ENCODE data around the gene ZNF385B.

The ZNF385B gene

DNA sequence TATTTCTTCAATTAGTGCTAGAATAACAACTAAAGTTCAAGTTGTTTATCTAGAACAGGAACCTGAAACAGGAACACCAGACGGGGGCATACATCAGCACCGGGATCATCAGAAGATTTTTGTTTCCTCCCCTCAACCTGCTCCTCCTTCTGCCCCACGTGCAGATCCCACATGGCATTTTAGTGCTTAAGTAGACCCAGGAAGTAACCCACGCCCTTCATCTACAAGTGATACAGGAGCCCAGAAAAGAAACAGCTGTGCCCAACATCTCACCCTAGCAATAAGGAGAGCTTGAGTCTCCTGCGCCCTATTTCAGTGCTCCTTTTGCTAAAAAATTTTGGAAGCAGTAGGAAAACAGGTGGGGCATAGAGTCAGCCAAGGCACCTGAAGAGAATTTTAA is 5.2 kb downstream of the ZNF385B start:
- no peak for DNase-seq (ENCODE audit: low read depth in 2 of 2)

DNA sequence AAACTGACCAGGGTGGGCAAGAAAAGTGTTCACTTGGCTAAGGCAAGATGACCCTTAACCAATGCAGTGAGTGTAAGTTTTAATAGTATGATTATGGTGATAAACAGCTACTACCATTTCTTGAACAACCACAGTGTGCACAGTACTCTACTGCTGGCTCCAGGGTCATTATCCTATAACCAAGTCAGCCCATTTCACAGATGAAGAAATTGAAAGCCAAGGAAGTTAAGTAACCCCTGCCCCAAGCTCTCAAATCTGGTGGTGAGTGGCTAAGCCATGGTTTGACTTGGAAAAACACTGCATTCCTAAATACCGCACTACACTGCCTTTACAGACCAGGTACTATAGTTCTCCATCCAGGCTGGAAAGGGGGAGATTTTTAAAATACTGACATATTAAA is 5.7 kb downstream of the ZNF385B start:
- DNase-seq (ENCODE audit: low read depth in 2 of 2): no peak

DNA sequence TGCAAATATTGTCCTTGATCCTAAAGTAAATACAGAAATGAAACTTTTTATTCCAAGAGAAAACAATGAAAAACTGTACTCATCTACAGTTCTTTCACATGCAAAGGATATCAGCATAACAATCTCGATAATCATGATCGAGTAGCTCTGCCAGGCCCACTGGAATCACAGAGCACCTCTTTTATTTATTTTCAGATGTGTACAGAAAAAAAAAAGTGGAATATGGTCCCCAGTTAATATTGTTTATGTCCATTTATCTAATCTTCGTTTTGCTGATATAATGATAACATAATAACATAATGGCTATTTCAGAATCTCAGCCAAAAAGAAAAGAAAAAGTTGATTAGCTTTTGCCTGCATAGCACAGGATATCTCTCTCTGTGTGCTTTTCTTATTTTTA is 6.5 kb downstream of the ZNF385B start:
- DNase-seq (ENCODE audit: low read depth in 2 of 2): no peak

DNA sequence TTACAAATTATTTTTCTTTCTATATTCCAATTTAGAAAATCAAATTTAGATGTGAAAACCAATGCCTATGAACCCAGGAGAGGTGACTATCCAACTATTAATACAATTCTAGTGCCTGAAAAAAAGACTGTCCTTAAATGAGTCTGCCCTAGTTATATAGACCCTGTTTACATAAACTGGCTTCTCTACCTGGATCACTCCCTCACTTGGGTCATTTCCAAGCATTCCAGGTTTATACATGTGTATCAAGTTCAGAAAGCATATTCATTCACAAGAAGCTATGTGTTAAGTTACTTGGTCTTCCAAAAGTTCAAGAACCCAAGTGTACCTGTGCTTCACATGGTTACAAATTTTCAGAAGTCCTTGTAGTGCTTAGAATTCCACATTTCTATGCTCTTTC is 8.3 kb downstream of the ZNF385B start:
- no peak for DNase-seq (ENCODE audit: low read depth in 2 of 2)

DNA sequence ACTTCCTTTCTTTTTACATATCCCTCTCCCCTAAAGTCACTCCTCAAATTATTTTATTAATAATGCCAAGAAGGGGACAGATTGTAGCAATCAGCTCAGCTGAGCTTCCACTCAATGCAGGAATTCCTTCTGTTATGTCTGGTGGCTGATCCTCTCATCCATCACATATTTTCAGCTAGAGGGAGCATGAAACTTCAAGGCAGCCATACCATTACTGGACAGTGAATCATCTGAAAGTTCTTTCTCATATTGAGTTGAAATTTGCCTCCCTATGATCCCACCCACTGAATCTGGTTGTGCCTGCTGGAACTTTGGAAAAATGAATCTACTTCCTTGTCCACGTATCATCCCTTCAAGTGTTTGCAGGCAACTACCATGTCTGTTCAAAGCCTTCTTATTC is 11.2 kb downstream of the ZNF385B start:
- DNase-seq (ENCODE audit: low read depth in 2 of 2): no peak

DNA sequence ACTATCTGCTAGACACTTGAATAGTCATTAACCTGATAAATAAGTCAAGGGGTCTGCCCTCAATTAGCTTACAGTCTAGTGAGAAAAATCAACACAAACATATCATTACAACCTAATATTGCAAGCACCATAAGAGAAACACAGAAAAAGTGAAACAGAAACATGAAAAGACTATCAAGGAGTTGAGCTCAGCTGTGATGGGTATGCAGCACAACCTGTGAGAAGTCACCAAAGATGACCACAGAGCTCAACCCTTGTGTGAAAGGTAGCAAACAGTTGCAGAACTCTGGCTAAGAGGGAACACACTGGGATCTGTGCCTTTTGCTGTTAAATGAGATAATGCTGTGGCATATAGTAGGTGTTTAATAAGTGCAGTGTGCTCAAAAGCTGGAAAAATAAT is 11.7 kb downstream of the ZNF385B start:
- DNase-seq (ENCODE audit: low read depth in 2 of 2): no peak

DNA sequence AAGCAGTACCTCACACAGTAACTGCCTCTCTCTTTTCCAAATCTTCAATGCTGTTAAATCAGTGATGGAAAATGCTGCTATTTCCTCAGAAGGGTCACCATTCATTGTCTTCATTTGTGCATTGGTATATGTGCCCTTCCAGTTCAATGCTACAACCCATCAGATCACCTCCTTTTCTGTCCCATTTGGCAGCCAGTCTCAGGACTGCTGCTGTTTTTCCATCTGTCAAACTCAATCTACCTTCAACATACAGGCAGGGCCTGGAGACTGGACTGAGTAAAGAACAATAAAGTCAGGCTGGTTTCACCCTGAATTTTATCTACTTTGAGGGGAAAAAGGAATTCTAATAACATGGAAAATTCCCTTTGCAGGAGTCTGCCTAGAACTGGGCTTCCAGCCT is 17.9 kb downstream of the ZNF385B start:
- no peak for DNase-seq (ENCODE audit: low read depth in 2 of 2)

DNA sequence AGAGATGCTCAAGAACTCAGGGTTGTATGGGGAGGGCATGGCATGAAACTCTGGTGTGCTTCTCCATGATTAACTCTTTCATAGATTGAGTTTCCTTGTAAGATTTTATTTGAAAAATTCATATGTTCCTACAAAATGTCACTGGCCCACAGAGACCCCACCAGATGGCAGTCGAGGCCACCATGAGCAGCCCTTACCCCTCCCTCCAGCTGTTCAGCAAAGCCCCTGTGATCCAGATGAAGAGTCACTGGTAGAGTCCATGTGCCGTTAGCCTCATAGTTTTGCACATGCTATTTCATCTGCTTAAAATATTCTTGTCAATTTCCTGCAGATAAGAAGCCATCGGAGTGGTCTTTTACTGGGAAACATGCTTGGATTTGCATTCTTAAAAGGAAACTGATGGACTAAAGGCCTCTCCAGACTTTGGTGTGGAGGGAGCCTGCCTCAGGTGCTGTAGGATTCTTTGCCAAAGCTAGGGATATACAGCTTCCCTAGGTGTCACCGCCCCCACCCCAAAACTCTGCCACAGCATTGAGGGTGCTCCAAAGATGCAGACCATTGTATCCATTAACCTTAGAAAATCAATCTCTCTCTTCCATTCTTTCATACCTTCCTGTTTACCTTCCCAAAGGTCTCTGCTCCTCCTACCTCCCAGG is 18.8 kb downstream of the ZNF385B start:
- no peak for DNase-seq (ENCODE audit: low read depth in 2 of 2)

DNA sequence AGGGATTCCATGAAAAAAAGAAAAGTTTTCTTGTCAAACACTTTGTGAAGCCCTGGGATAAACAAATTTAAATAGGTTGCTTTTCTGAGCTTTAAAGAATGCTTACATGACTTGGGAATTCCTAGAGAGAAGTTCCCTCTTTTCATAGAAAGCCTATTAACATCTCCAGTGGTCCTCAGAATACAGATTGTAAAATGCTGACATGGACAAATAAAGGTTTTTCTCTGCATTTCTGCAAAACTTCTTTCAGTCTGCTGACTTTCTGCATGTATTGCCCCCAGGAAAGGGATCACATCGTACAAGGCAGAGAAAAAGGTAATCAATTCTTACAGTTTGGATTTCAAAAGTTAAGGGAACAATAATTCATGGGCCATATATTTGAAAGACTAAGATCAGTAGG is 20.6 kb downstream of the ZNF385B start:
- no peak for DNase-seq (ENCODE audit: low read depth in 2 of 2)

DNA sequence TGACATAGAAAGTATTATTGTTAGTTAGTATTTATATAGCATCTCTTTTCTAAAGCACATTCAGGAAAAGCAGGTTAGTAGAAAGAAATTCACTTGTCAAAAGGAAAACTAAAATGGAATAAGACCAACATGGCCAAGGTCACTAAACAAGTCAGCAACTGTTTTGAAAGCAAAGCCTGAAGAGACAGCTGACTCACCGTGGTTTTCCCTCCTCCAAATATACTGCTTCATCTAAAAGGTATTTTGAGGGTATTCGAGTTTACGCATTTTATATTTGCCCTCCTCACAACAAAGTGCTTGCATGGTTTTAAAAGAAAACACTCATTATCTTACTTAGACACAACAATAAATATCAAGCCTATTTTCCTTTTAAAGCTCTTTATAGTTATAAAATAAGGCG is 24.0 kb downstream of the ZNF385B start:
- no peak for DNase-seq (ENCODE audit: low read depth in 2 of 2)

DNA sequence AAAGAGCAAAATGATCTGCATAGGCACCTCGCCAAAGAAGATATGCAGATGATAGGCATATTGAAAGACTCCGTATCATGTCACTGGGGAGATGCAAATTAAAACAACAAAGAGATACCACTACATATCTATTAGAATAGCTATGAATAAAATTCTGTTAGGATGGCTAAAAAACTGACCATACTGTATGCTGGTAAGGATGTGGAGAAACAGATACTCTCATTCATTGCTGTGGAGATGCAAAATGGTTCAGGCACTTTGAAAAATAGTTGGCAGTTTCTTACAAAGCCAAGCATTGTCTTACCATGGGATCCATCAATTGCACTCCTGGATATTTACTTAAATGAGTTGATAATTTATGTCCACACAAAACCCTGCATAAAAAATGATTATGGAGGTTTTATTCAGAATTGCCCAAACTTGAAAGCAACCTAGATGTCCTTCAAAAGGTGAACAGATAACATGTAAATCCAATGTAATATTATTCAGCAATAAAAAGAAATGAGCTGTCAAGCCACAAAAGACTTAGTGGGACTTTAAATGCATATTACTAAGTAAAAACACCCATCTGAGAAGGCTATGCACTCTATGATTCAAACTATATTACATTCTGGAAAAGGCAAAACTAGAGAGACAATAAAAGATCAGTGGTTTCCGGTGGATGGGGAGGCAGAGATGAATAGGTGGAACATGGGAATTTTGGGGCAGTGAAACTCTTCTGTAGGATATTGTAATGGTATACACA is 31.2 kb downstream of the ZNF385B start:
- no peak for DNase-seq (ENCODE audit: low read depth in 2 of 2)

DNA sequence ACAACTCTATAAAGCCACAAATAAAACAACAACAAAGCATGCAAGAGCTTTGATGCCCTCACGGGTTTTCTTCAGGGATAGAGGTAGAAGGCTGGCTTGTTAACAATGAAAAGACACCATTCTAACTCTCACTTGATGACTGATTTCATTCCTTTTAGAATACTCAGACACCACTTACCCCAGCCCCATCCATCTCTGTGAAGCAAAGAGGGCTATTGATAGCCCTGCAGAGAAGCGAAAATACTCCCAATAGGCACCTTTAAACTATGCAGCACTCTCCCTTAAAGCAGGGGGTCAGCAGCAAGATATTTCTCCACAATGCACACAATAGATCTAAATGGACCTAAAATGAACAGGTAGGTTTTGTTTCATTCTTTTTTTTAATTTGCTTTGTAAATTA is 35.1 kb downstream of the ZNF385B start:
- no peak for DNase-seq (ENCODE audit: low read depth in 2 of 2)

DNA sequence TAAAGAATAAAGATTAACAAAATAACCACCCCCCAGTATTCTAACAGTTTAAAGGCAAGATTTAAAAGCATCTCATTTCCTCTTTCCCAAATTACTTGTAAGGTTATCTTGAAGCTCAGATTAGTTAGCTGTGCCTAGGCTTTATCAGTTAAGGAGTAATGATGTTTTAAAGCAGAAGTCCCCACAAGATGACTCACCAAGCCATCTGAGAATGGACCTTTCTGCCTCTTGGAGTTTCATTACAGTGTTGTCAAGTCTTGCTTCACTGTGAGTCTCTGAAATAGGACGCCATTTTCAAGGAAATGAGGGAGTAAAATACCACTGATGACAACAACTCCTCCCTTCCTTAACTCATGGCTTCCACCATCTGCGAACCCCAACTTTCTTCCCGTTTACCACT is 35.9 kb downstream of the ZNF385B start:
- no peak for DNase-seq (ENCODE audit: low read depth in 2 of 2)

DNA sequence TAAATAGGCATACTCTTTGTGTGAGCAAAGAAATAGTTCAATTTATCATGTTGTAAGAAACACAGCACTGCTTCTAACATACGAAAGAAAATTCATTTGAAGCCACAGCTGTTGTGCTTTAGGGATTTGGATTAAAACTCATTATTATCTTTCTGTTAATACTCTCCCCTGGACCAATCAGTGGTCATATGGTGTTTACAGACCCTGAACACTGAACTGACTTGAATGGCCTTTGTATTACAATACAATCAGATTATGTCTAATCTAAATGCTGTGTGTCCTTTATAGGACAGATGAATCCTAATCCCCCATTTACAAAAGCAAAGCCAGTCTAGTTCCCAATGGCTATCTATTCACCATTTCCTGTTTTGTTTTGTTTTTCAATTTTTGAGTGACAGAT is 36.5 kb downstream of the ZNF385B start:
- no peak for DNase-seq (ENCODE audit: low read depth in 2 of 2)

DNA sequence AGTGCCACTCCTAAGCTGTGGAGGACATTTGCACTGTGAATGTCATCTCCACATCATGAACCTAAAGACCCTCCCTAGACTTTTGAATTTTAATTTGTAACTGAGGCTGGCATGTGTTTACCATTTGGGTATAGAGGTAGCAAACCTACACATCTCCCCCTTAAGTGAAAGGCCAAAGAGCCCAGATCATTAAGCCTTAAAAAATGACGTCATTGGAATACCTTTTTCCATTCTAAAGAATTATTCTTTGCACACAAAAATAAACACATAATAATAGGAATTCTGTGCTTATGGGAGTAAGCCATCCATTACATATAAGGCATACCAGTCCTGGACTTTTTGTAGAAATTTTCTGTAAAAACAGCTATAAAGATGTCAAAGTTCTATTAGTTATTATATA is 38.9 kb downstream of the ZNF385B start:
- no peak for DNase-seq (ENCODE audit: low read depth in 2 of 2)

DNA sequence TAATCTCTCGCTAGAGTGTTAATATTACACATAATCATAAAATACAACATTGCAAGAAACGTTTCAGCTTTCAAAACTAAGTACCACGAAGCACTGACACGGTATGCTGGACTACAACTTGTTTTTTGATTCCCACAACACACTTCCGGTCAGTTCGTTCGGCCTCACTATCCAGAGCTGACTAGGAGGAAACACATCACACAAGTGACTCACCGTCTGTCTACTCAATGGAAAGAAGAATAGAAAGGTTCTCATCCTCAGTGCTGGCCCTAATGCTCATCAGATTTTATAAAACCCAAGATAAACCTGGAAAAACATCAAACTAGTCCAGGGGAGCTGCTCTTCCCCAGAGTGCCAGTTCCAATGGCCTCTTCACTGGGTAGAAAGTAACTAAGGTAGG is 42.9 kb downstream of the ZNF385B start:
- no peak for DNase-seq (ENCODE audit: low read depth in 2 of 2)

DNA sequence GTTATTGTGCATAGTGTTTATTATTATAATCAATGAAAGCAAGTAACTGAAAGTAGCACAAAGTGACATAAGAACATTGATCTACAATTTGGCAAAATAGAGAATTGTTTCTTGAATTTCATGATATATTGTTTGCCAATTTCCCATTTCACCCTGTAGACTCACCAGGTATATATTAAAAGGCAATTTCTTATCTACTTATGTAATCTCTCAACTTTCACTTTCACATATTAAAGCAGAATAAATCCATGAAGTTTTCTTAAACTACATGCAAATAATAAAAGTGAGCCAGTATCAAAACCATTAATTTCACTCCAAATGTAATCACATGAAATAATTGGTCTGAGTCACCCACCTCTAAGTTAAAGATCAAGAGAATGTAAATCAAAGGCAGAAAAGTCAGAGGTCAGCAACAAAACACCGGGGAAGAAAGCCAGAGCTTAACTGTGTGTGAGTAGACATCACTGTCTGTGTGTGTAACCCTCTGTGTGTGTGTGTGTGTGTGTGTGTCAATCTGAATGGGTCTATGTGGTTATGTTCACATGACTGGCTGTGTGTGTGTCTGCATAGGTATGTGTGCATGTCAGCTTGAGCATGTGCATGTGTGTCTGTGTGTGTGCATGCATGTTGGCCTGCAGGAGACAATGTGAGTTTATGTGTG is 44.1 kb downstream of the ZNF385B start:
- no peak for DNase-seq (ENCODE audit: low read depth in 2 of 2)

DNA sequence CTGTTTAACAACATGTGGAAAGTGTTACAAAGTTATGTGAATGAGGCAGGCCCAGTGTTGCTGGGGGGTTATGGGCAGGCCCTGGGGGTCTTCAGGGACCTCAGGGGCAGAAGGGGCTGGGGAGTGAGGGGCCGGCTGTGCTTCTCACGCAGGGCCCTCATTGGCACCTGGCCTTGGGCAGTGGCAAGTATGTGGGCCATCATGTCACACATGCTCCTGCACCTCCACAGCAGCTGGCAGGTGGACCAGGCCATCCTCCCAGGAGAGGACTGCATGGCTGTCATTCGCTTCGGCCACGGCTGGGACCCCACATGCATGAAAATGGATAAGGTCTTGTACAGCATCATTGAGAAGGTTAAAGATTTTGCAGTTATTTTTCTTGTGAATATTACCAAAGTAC is 47.4 kb downstream of the ZNF385B start:
- no peak for DNase-seq (ENCODE audit: low read depth in 2 of 2)

DNA sequence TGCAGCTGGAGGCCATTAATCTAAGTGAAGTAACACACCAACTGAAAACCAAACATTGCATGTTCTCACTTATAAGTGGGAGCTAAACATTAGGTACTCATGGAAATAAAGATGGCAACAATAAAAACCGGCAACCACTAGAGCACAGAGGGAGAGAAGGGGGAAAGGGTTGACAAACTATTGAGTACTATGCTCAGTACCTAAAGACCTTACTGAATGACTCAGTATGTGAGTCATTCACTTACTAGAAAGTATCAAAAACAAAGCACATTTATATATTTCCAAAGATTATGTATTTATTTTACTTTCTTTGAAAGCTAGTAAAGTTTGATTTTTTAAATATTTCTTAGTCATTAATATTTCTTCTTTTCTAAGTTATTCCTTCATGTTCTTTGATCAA is 48.9 kb downstream of the ZNF385B start:
- DNase-seq (ENCODE audit: low read depth in 2 of 2): no peak

DNA sequence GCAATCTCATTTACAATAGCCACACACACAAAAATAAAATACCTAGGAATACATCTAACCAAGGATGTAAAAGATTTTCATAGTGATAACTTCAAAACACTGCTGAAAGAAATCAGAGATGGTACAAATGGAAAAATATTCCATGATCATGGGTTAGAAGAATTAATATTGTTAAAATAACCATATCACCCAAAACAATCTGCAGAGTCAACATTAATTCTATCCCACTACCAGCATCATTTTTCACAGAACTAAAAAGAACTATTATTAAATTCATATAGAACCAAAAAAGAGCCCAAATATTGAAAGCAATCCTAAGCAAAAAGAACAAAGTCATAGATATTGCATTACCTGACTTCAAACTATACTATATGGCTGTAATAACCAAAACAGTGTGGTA is 50.4 kb downstream of the ZNF385B start:
- no peak for DNase-seq (ENCODE audit: low read depth in 2 of 2)

DNA sequence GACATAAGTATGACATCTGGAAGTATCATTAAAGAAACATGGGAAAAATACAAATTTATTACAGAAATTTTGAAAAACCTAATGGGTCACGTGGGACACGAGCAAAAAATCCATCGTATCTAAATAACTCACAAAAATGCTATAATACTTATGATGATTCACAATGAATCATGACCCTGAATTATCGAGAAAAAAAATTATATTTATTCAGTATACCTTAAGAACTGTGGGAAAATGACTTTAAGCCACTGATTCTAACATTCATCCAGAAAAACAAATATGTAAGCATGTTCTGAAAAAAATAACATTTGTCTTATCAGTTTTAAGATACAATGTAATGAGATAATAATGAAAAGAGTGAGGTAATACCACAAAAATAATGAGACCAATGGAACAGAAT is 51.8 kb downstream of the ZNF385B start:
- DNase-seq (ENCODE audit: low read depth in 2 of 2): no peak

DNA sequence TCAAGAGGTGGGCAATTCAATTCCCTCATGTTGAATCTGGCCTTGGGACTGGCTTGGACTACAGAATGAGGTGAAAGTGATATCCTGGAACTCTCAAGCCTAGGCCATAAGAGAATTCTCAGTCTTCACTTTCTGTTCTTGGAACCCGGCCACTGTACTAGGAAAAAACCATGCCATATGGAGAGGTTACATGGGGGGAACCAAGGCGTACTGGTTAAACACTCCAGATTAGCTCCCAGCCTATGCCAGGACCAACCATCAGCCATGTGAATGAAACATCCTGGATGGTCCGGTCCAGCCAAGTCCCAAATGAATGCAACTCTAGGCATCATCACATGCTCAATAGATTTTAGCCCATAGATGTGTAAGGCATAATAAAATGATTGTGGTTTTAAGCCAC is 56.4 kb downstream of the ZNF385B start:
- no peak for DNase-seq (ENCODE audit: low read depth in 2 of 2)

DNA sequence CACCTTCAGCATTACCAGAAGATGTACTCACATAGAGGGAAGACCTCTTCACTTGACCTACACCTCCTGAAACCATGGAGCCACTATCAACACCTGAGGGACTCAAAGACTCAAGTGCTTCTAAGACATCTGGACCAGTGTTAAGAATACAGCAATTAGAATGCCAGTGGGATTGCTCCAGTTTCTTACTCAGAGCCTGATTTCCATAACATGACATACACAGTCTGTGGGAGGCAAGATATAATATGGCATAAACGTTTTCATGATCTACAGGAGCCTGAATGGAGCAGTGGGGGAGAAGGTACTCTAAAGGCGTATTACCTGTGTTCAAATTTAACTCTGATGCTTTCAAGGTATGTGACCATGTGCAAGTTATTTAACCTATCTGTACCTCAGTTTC is 57.2 kb downstream of the ZNF385B start:
- DNase-seq (ENCODE audit: low read depth in 2 of 2): no peak
